ENCODE results near the gene ADAD1. TPM values are rescaled to one million over a fixed set of nuclear protein-coding genes. Genes with fewer than 3 reads are reported as not detected.
"Not testable (repeated sequence)": the region's sequence is repeated elsewhere in the genome, so short reads cannot be mapped to it uniquely, and the experiment has no call there.

ADAD1 gene
- total RNA-seq, 4 donors from 2014 or later, result not detected

GRCh38 chr4:122346036-122346435 is 32.8 kb upstream of the ADAD1 start:
- WGBS, 2 donors, result 100% methylated on average over 1 of the region's 1 CpG
- peaks cover 0 to 76% (median 0%) of the 10 kb centered on the region in 3 donors for H3K36me3 ChIP-seq
- no peak for TF ChIP-seq CTCF (IDR thresholded peaks at IDR 0.05)
- TF ChIP-seq POLR2A (IDR thresholded peaks at IDR 0.05), result no peak
- TF ChIP-seq EP300 (IDR thresholded peaks at IDR 0.05), result no peak
- no peaks in the 10 kb centered on the region for H3K9me3 ChIP-seq
- no peak overlapping the region for H3K4me3 ChIP-seq
- H3K4me1 ChIP-seq, result no peaks in the 10 kb centered on the region
- H3K27ac ChIP-seq, result no peak overlapping the region
- H3K27me3 ChIP-seq, result no peaks in the 10 kb centered on the region
- DNase-seq (ENCODE audit: low spot score in 2 of 2), result no peak

GRCh38 chr4:122346503-122346902 is 32.3 kb upstream of the ADAD1 start:
- Histone ChIP-seq H3K9me3 (no peaks in the 10 kb centered on the region), H3K4me3 (no peak overlapping the region), H3K36me3 (peaks cover 0 to 79% (median 0%) of the 10 kb centered on the region in 3 donors), H3K27ac (no peak overlapping the region), H3K27me3 (no peaks in the 10 kb centered on the region), H3K4me1 (no peaks in the 10 kb centered on the region)
- no peak for DNase-seq (ENCODE audit: low spot score in 2 of 2)
- TF ChIP-seq CTCF (IDR thresholded peaks at IDR 0.05), result no peak
- no peak for TF ChIP-seq POLR2A (IDR thresholded peaks at IDR 0.05)
- no peak for TF ChIP-seq EP300 (IDR thresholded peaks at IDR 0.05)
- WGBS, 2 donors, result 81 to 84% methylated on average over 5 of the region's 5 CpGs

- peaks cover 6 to 96% (median 10%) of the 10 kb centered on the region in 3 donors for H3K36me3 ChIP-seq
Observed at GRCh38 chr4:122356317-122356808, 22.4 kb upstream of the ADAD1 start.

GRCh38 chr4:122360754-122361153 is 18.1 kb upstream of the ADAD1 start:
- WGBS, 2 donors, result 93 to 97% methylated on average over 3 of the region's 3 CpGs
- no peaks in the 10 kb centered on the region for H3K4me1 ChIP-seq
- peaks cover 4 to 90% (median 6%) of the 10 kb centered on the region in 3 donors for H3K36me3 ChIP-seq
- H3K4me3 ChIP-seq, result no peak overlapping the region
- no peak overlapping the region for H3K27ac ChIP-seq
- no peak for DNase-seq (ENCODE audit: low spot score in 2 of 2)
- peaks cover 0 to 13% (median 0%) of the 10 kb centered on the region in 4 donors for H3K9me3 ChIP-seq
- no peaks in the 10 kb centered on the region for H3K27me3 ChIP-seq
- no peak for TF ChIP-seq POLR2A (IDR thresholded peaks at IDR 0.05)
- TF ChIP-seq EP300 (IDR thresholded peaks at IDR 0.05), result no peak
- no peak for TF ChIP-seq CTCF (IDR thresholded peaks at IDR 0.05)

More at GRCh38 chr4:122356317-122356808, 22.4 kb upstream of the ADAD1 start:
- Histone ChIP-seq H3K9me3 (no peaks in the 10 kb centered on the region), H3K4me1 (no peaks in the 10 kb centered on the region), H3K27ac (no peak overlapping the region), H3K4me3 (no peak overlapping the region), H3K27me3 (no peaks in the 10 kb centered on the region)
- TF ChIP-seq CTCF (IDR thresholded peaks at IDR 0.05) (no peak), POLR2A (IDR thresholded peaks at IDR 0.05) (no peak), EP300 (IDR thresholded peaks at IDR 0.05) (no peak)
- DNase-seq (ENCODE audit: low spot score in 2 of 2), result no peak

- H3K27me3 ChIP-seq, result no peaks in the 10 kb centered on the region
- no peak for TF ChIP-seq EP300 (IDR thresholded peaks at IDR 0.05)
- TF ChIP-seq POLR2A (IDR thresholded peaks at IDR 0.05), result no peak
- no peak for TF ChIP-seq CTCF (IDR thresholded peaks at IDR 0.05)
- DNase-seq (ENCODE audit: low spot score in 2 of 2), result no peak
- H3K4me1 ChIP-seq, result no peaks in the 10 kb centered on the region
- WGBS, 2 donors, result 85 to 89% methylated on average over 15 to 18 of the region's 18 CpGs
- no peak overlapping the region for H3K27ac ChIP-seq
- peaks cover 0 to 43% (median 4%) of the 10 kb centered on the region in 4 donors for H3K9me3 ChIP-seq
- H3K4me3 ChIP-seq, result no peak overlapping the region
- H3K36me3 ChIP-seq, result peaks cover 0 to 51% (median 0%) of the 10 kb centered on the region in 3 donors
Observed at GRCh38 chr4:122364700-122365404, 14.0 kb upstream of the ADAD1 start.

- WGBS, 2 donors, result 77 to 78% methylated on average over 3 of the region's 3 CpGs
- peaks cover 0 to 43% (median 4%) of the 10 kb centered on the region in 4 donors for H3K9me3 ChIP-seq
- peaks cover 0 to 14% (median 0%) of the 10 kb centered on the region in 3 donors for H3K36me3 ChIP-seq
- not testable (repeated sequence) for DNase-seq (ENCODE audit: low spot score in 2 of 2); H3K27me3 ChIP-seq; H3K4me3 ChIP-seq; H3K27ac ChIP-seq; H3K4me1 ChIP-seq
Observed at GRCh38 chr4:122368786-122369185, 10.0 kb upstream of the ADAD1 start.
